Keratinocyte (primary cell): ENCODE results near the gene ELP4. TPM values are rescaled to one million over a fixed set of nuclear protein-coding genes. Genes with fewer than 3 reads are reported as not detected.

ENCODE experiments used
- DNase-seq: peaks from one replicate; pipeline ENCODE4 v3.0.0-alpha.2; 2011; ENCODE audit warnings: low read depth, missing footprints, low spot score
- FAIRE-seq: peaks from 2 replicates; lab custom pipeline; 2011; peaks lifted over from hg19 to GRCh38; lab: Jason Lieb, UNC
- H2AFZ ChIP-seq: 2 replicates; pipeline ENCODE4 v1.6.0; 2012; ENCODE audit warnings: low read length, control low read depth, inconsistent platforms; ENCODE audit not compliant: control insufficient read depth
- H3K27ac ChIP-seq: 2 replicates; pipeline ENCODE4 v1.5.1; 2011; ENCODE audit warnings: low read length; ENCODE audit not compliant: control insufficient read depth, insufficient read depth
- H3K27me3 ChIP-seq: 3 replicates; pipeline ENCODE4 v1.6.0; 2011; ENCODE audit warnings: low read length; ENCODE audit not compliant: control insufficient read depth, insufficient read depth; ENCODE audit errors: extremely low read depth
- H3K36me3 ChIP-seq, 2 experiments: 2 replicates in 1 of 2; 3 replicates in 1 of 2; pipeline ENCODE4 v1.5.1; 2011; ENCODE audit warnings: low read length in 2 of 2, mild to moderate bottlenecking in 1 of 2; ENCODE audit not compliant: control insufficient read depth in 2 of 2, insufficient read depth in 2 of 2; ENCODE audit errors: extremely low read depth in 1 of 2
- H3K4me1 ChIP-seq: 3 replicates; pipeline ENCODE4 v1.5.1; 2011; ENCODE audit warnings: low read length; ENCODE audit not compliant: control insufficient read depth, insufficient read depth; ENCODE audit errors: extremely low read depth
- H3K4me2 ChIP-seq: 3 replicates; pipeline ENCODE4 v1.6.0; 2011; ENCODE audit warnings: low read depth, low read length; ENCODE audit not compliant: control insufficient read depth, insufficient read depth; ENCODE audit errors: extremely low read depth
- H3K4me3 ChIP-seq, 3 experiments: fragments of 200-600 bp in 1 of 3; sonication (generic) in 1 of 3; 2 replicates in 2 of 3; 3 replicates in 1 of 3; pipeline ENCODE4 v1.5.1; 2011 to 2016; ENCODE audit warnings: low read length in 3 of 3, mild to moderate bottlenecking in 3 of 3, control low read depth in 2 of 3, inconsistent platforms in 1 of 3, low read depth in 1 of 3, mixed read lengths in 1 of 3, mixed run types in 1 of 3, moderate library complexity in 1 of 3; ENCODE audit not compliant: control insufficient read depth in 2 of 3, insufficient read depth in 2 of 3; ENCODE audit errors: extremely low read depth in 1 of 3
- H3K79me2 ChIP-seq: 2 replicates; pipeline ENCODE4 v1.6.0; 2012; ENCODE audit warnings: low read length; ENCODE audit not compliant: control insufficient read depth, insufficient read depth
- H3K9ac ChIP-seq: 3 replicates; pipeline ENCODE4 v1.6.0; 2011; ENCODE audit warnings: low read length; ENCODE audit not compliant: control insufficient read depth, insufficient read depth; ENCODE audit errors: extremely low read depth
- H3K9me1 ChIP-seq: 3 replicates; pipeline ENCODE4 v1.6.0; 2011; ENCODE audit warnings: low read length; ENCODE audit not compliant: control insufficient read depth, insufficient read depth; ENCODE audit errors: extremely low read depth
- H3K9me3 ChIP-seq: 2 replicates; pipeline ENCODE4 v1.5.1; 2012; ENCODE audit warnings: low read depth, low read length; ENCODE audit not compliant: control insufficient read depth
- H4K20me1 ChIP-seq: 3 replicates; pipeline ENCODE4 v1.6.0; 2011; ENCODE audit warnings: low read length; ENCODE audit not compliant: control insufficient read depth, insufficient read depth; ENCODE audit errors: extremely low read depth
- CTCF ChIP-seq, 3 experiments: IDR thresholded peaks in 1 of 3; conservative IDR thresholded peaks in 1 of 3; optimal IDR thresholded peaks in 1 of 3; 2 replicates in 2 of 3; 3 replicates in 1 of 3; pipeline versions ENCODE3 to v1.5.1; 2011; ENCODE audit warnings: low read length in 3 of 3, mild to moderate bottlenecking in 3 of 3, moderate library complexity in 2 of 3, control low read depth in 1 of 3, inconsistent platforms in 1 of 3; ENCODE audit not compliant: insufficient read depth in 2 of 3; ENCODE audit errors: extremely low read depth in 1 of 3
- EZH2 ChIP-seq: IDR thresholded peaks from one replicate; pipeline ENCODE4 v1.6.1; 2012; ENCODE audit warnings: inconsistent platforms, mild to moderate bottlenecking, low read length, moderate library complexity
- dilution Hi-C: fragments of 300-500 bp; cut with MboI; formaldehyde crosslinking; loops from one replicate; pipeline ENCODE4 v1.7.0; 2020; ENCODE audit warnings: low sequenced_read_pairs; ENCODE audit not compliant: extremely low pct_ligation_motif_present
- polyA plus RNA-seq, 5 experiments: library from polyadenylated mRNA; depleted of rRNA in 3 of 5; stranded (reverse) in 3 of 5; stranded (forward) in 1 of 5; unstranded in 1 of 5; fragments of >200 nt; gene quantifications; 1 replicate in 1 of 5; 2 replicates in 3 of 5; 3 replicates in 1 of 5; pipeline versions ENCODE4 v1.2.1 to v1.2.3, GENCODE V29; 2011 to 2012; ENCODE audit warnings: missing spikeins in 2 of 5, low read depth in 1 of 5, low replicate concordance in 1 of 5

The ELP4 gene
- polyA plus RNA-seq, 1 donor (not counting 4 experiments of a cell fraction or from before 2014, with no cell fraction given): 29.6 TPM

- no peak overlapping the region for H3K27ac ChIP-seq
- H2AFZ ChIP-seq: no peak overlapping the region
- H3K4me2 ChIP-seq: no peak overlapping the region
- no peaks in the 10 kb centered on the region for H3K9me1 ChIP-seq
- no peaks in the 10 kb centered on the region for H3K9me3 ChIP-seq
- no peaks in the 10 kb centered on the region for H3K27me3 ChIP-seq
- H3K9ac ChIP-seq: no peak overlapping the region
- H4K20me1 ChIP-seq: no peaks in the 10 kb centered on the region
- H3K79me2 ChIP-seq: no peaks in the 10 kb centered on the region
- TF ChIP-seq EZH2: no peak
- no peaks in the 10 kb centered on the region for H3K36me3 ChIP-seq
- H3K4me1 ChIP-seq: no peaks in the 10 kb centered on the region
- no peak for FAIRE-seq
- dilution Hi-C loops: no loop called here
- no peak for DNase-seq
- H3K4me3 ChIP-seq: no peak overlapping the region
Observed at GRCh38 chr11:31720225-31720624, 210.7 kb downstream of the ELP4 start.

GRCh38 chr11:31720671-31721365 is 211.3 kb downstream of the ELP4 start:
- H2AFZ ChIP-seq: no peak overlapping the region
- no peaks in the 10 kb centered on the region for H3K9me3 ChIP-seq
- H3K9me1 ChIP-seq: no peaks in the 10 kb centered on the region
- no peaks in the 10 kb centered on the region for H3K4me1 ChIP-seq
- H3K27ac ChIP-seq: no peak overlapping the region
- no peak for TF ChIP-seq EZH2
- no peak for TF ChIP-seq CTCF (optimal IDR thresholded peaks at IDR 0.05 in 1 of 3, IDR thresholded peaks at IDR 0.05 in 1 of 3, conservative IDR thresholded peaks at IDR 0.05 in 1 of 3; ENCODE audit: extremely low read depth in 1 of 3, insufficient read depth in 2 of 3, low read length in 3 of 3)
- H3K36me3 ChIP-seq: no peaks in the 10 kb centered on the region
- H3K9ac ChIP-seq: no peak overlapping the region
- H3K27me3 ChIP-seq: no peaks in the 10 kb centered on the region
- no peak overlapping the region for H3K4me3 ChIP-seq
- DNase-seq (no peak), FAIRE-seq (no peak)
- H3K79me2 ChIP-seq: no peaks in the 10 kb centered on the region
- no peak overlapping the region for H3K4me2 ChIP-seq
- no peaks in the 10 kb centered on the region for H4K20me1 ChIP-seq
- dilution Hi-C loops: no loop called here

GRCh38 chr11:31722754-31723153 is 213.2 kb downstream of the ELP4 start:
- H3K9ac ChIP-seq: no peak overlapping the region
- no peaks in the 10 kb centered on the region for H3K36me3 ChIP-seq
- FAIRE-seq (no peak), DNase-seq (no peak)
- H3K27ac ChIP-seq: no peak overlapping the region
- H3K9me3 ChIP-seq: no peaks in the 10 kb centered on the region
- TF ChIP-seq CTCF (optimal IDR thresholded peaks at IDR 0.05 in 1 of 3, IDR thresholded peaks at IDR 0.05 in 1 of 3, conservative IDR thresholded peaks at IDR 0.05 in 1 of 3; ENCODE audit: extremely low read depth in 1 of 3, insufficient read depth in 2 of 3, low read length in 3 of 3) (no peak), EZH2 (no peak)
- H3K4me3 ChIP-seq: no peak overlapping the region
- no peak overlapping the region for H3K4me2 ChIP-seq
- no peaks in the 10 kb centered on the region for H3K27me3 ChIP-seq
- H4K20me1 ChIP-seq: no peaks in the 10 kb centered on the region
- H2AFZ ChIP-seq: no peak overlapping the region
- dilution Hi-C loops: no loop called here
- no peaks in the 10 kb centered on the region for H3K9me1 ChIP-seq
- H3K79me2 ChIP-seq: no peaks in the 10 kb centered on the region
- no peaks in the 10 kb centered on the region for H3K4me1 ChIP-seq
